Sigmoid colon (tissue), 4 donors: Measurements from ENCODE around the gene CYTH4.

Experiments
- CTCF ChIP-seq, 4 experiments: fragments of 450-650 bp in 3 of 4; fragments of 200-600 bp in 1 of 4; IDR thresholded peaks; one replicate each; pipeline ENCODE4 v1.5.1; 2016 to 2019; ENCODE audit warnings: antibody characterized with exemption in 4 of 4, mild to moderate bottlenecking in 3 of 4, moderate library complexity in 2 of 4
- POLR2AphosphoS5 ChIP-seq, 4 donors: sonication (generic); formaldehyde crosslinking; IDR thresholded peaks; one replicate each; pipeline ENCODE4 v1.6.1; 2017; ENCODE audit warnings: antibody characterized with exemption in 4 of 4

DNA sequence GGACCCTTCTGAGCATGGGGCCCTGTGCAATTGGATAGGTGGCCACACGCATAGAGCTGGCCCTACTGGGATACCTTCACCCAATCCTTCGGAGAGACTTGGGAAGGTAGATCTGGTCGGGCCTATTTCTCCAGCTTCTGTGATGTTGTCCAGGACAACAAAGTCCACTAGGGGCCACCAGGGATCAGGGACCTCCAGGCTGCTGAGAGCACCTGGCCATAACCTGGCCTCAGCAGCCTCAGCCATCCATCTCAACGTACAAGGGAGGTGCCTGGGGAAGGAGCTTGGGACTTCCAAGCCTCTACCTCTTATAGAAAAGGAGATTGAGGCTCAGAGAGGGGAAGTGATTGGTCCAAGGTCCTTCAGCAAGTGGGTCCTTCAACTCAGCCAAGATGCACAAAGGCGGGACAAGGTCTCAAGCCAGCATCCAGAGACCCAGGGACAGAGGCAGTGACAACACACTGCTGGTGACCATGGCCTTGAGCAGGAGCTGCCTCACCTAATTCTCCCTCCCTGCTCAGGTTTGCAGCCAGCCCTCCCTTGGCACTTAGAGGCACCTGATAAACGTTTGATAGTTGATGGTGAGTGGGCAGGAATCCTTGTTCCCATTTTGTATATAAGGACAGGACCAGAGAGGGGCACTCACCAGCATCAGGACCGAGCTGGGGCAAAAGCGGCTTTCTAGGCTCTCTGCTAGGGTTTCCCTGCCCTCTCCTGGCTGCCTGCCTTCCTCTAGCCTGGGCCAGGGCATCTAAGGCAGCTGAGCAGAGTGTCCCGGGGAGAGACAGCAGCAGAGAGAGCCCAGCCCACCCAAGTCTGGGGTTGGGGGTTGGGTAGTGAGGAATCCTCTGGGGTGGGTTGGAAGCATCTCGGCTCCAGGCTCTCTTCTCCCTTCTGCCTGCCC, 42.7 kb upstream of the CYTH4 start:
- TF ChIP-seq CTCF (IDR thresholded peaks at IDR 0.05) (no peak), POLR2AphosphoS5 (IDR thresholded peaks at IDR 0.05) (no peak)
